Measurements from ENCODE around the gene GRAMD1B.

GRCh38 chr11:123641495-123641840 is 211.4 kb downstream of the GRAMD1B start:
- TF ChIP-seq, protein P1, sequence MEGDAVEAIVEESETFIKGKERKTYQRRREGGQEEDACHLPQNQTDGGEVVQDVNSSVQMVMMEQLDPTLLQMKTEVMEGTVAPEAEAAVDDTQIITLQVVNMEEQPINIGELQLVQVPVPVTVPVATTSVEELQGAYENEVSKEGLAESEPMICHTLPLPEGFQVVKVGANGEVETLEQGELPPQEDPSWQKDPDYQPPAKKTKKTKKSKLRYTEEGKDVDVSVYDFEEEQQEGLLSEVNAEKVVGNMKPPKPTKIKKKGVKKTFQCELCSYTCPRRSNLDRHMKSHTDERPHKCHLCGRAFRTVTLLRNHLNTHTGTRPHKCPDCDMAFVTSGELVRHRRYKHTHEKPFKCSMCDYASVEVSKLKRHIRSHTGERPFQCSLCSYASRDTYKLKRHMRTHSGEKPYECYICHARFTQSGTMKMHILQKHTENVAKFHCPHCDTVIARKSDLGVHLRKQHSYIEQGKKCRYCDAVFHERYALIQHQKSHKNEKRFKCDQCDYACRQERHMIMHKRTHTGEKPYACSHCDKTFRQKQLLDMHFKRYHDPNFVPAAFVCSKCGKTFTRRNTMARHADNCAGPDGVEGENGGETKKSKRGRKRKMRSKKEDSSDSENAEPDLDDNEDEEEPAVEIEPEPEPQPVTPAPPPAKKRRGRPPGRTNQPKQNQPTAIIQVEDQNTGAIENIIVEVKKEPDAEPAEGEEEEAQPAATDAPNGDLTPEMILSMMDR (IDR thresholded peaks at IDR 0.05) = no peak
- TF ChIP-seq POLR2A (IDR thresholded peaks at IDR 0.05) = no peak
